ENCODE results near the gene GTF3C5.

DNA sequence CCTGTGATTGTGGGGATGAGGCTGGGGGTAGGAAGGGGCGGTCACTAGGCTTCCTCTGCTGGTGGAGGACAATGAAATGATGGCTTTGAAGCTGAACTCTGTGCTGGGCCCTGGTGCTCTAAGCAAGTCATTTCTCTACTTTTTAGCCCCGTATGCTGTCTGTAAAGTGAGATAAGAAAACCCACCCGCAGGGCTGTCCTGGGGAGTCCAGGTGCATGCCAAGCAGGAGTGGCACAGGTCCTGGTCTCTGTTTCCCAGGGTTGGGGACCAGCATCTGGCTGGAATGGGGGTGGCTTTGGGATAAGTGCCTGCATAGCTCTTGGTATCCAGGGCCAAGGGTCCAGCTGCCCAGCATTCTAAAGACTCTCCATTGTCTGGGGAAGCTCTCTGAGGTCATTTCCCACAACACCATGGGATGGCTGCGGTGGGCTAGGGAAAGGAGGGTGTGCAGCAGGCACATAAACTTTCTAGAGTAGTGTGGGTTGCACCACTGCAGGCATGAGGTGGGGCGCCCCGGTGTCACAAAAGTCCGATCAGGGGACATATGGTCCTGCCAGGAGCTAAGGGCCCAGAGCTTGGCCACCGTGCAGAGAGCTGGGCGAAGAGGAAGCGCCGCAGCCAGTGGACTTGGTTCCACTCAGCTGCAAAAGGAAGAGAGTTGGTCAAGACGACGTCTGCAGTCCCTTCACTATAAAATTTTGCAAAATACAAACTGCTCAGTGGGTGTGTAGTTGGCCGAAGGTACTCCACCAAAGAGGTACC, 25.6 kb upstream of the GTF3C5 start:
- TF ChIP-seq SNAI2 (CRISPR knock-in tag; IDR thresholded peaks at IDR 0.05) (no peak), ZNF70 (CRISPR knock-in tag; IDR thresholded peaks at IDR 0.05) (no peak), ISL1 (CRISPR knock-in tag; IDR thresholded peaks at IDR 0.05) (no peak), BACH2 (CRISPR knock-in tag; IDR thresholded peaks at IDR 0.05; ENCODE audit: borderline replicate concordance) (no peak), TOX (CRISPR knock-in tag; IDR thresholded peaks at IDR 0.05; ENCODE audit: borderline replicate concordance) (no peak), ZFP3 (CRISPR knock-in tag; IDR thresholded peaks at IDR 0.05) (no peak), CSDC2 (CRISPR knock-in tag; IDR thresholded peaks at IDR 0.05) (no peak)
- TF ChIP-seq, protein P1, sequence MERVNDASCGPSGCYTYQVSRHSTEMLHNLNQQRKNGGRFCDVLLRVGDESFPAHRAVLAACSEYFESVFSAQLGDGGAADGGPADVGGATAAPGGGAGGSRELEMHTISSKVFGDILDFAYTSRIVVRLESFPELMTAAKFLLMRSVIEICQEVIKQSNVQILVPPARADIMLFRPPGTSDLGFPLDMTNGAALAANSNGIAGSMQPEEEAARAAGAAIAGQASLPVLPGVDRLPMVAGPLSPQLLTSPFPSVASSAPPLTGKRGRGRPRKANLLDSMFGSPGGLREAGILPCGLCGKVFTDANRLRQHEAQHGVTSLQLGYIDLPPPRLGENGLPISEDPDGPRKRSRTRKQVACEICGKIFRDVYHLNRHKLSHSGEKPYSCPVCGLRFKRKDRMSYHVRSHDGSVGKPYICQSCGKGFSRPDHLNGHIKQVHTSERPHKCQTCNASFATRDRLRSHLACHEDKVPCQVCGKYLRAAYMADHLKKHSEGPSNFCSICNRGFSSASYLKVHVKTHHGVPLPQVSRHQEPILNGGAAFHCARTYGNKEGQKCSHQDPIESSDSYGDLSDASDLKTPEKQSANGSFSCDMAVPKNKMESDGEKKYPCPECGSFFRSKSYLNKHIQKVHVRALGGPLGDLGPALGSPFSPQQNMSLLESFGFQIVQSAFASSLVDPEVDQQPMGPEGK (CRISPR knock-in tag; IDR thresholded peaks at IDR 0.05; ENCODE audit: borderline replicate concordance): no peak
- TF ChIP-seq, protein P2, sequence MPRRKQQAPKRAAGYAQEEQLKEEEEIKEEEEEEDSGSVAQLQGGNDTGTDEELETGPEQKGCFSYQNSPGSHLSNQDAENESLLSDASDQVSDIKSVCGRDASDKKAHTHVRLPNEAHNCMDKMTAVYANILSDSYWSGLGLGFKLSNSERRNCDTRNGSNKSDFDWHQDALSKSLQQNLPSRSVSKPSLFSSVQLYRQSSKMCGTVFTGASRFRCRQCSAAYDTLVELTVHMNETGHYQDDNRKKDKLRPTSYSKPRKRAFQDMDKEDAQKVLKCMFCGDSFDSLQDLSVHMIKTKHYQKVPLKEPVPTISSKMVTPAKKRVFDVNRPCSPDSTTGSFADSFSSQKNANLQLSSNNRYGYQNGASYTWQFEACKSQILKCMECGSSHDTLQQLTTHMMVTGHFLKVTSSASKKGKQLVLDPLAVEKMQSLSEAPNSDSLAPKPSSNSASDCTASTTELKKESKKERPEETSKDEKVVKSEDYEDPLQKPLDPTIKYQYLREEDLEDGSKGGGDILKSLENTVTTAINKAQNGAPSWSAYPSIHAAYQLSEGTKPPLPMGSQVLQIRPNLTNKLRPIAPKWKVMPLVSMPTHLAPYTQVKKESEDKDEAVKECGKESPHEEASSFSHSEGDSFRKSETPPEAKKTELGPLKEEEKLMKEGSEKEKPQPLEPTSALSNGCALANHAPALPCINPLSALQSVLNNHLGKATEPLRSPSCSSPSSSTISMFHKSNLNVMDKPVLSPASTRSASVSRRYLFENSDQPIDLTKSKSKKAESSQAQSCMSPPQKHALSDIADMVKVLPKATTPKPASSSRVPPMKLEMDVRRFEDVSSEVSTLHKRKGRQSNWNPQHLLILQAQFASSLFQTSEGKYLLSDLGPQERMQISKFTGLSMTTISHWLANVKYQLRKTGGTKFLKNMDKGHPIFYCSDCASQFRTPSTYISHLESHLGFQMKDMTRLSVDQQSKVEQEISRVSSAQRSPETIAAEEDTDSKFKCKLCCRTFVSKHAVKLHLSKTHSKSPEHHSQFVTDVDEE (CRISPR knock-in tag; IDR thresholded peaks at IDR 0.05): no peak
- TF ChIP-seq, protein P3, sequence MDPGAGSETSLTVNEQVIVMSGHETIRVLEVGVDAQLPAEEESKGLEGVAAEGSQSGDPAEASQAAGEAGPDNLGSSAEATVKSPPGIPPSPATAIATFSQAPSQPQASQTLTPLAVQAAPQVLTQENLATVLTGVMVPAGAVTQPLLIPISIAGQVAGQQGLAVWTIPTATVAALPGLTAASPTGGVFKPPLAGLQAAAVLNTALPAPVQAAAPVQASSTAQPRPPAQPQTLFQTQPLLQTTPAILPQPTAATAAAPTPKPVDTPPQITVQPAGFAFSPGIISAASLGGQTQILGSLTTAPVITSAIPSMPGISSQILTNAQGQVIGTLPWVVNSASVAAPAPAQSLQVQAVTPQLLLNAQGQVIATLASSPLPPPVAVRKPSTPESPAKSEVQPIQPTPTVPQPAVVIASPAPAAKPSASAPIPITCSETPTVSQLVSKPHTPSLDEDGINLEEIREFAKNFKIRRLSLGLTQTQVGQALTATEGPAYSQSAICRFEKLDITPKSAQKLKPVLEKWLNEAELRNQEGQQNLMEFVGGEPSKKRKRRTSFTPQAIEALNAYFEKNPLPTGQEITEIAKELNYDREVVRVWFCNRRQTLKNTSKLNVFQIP (CRISPR knock-in tag; IDR thresholded peaks at IDR 0.05; ENCODE audit: borderline replicate concordance, low read depth): no peak

Data from SK-N-SH treated with all-trans-retinoic acid at 6 μM for 48 hours (cell line).